Right lobe of liver (tissue), 6 donors: Measurements from ENCODE around the gene ARHGEF16. TPM values are rescaled to one million over a fixed set of nuclear protein-coding genes. Genes with fewer than 3 reads are reported as not detected.

Experiments
- ATAC-seq, 4 donors: fragments of 200-7000 bp; cut with Tn5 transposase; one replicate each; pipeline ENCODE4 v1.9.1; 2020; ENCODE audit warnings: mild to moderate bottlenecking in 4 of 4, moderate library complexity in 4 of 4
- DNase-seq, 3 donors: peaks; one replicate each; pipeline ENCODE4 v3.0.0-alpha.2; 2020
- H3K27ac ChIP-seq, 3 donors: fragments of 200-600 bp; one replicate each; pipeline ENCODE4 v1.8.0; 2022
- H3K27me3 ChIP-seq, 2 donors: fragments of 200-600 bp; one replicate each; pipeline ENCODE4 v1.8.0; 2022
- H3K36me3 ChIP-seq, 4 donors: fragments of 200-600 bp; sonication (generic) in 1 of 4; one replicate each; pipeline versions ENCODE4 v1.5.1 to v1.8.0; 2017 to 2022; ENCODE audit warnings: control low read depth in 1 of 4
- H3K4me1 ChIP-seq, 4 donors: fragments of 200-600 bp; sonication (generic) in 1 of 4; one replicate each; pipeline versions ENCODE4 v1.5.1 to v1.8.0; 2017 to 2022; ENCODE audit warnings: control low read depth in 1 of 4
- H3K4me3 ChIP-seq, 3 donors: fragments of 200-600 bp; one replicate each; pipeline ENCODE4 v1.8.0; 2022
- H3K9me3 ChIP-seq, 4 donors: fragments of 200-600 bp; sonication (generic) in 1 of 4; one replicate each; pipeline versions ENCODE4 v1.5.1 to v1.8.0; 2017 to 2022; ENCODE audit warnings: control low read depth in 1 of 4
- POLR2A ChIP-seq: fragments of 450-650 bp; IDR thresholded peaks from one replicate; pipeline ENCODE4 v1.6.1; 2017; ENCODE audit warnings: antibody characterized with exemption, mild to moderate bottlenecking
- WGBS: methylation state at CpG from one replicate; pipeline ENCODE4 v1.1.6; 2018; ENCODE audit warnings: low coverage, low lambda C conversion rate; ENCODE audit not compliant: insufficient coverage; ENCODE audit errors: missing lambda C conversion rate; 5-methylcytosine and 5-hydroxymethylcytosine counted together
- intact Hi-C, 2 donors: fragments of 100-400 bp; cut with DNase I; formaldehyde crosslinking; loops; one replicate each; pipeline versions ENCODE4 v1.11.2 to v1.14.1; 2022
- total RNA-seq, 6 experiments: library from RNA; depleted of rRNA in 2 of 6; stranded (reverse); fragments of >200 nt in 2 of 6; fragmentation: NEBNext Ultra II Directional in 3 of 6; extraction: Animal tissue kit (Norgen Biotek cat#: 25700) in 3 of 6; gene quantifications; one replicate each; pipeline versions ENCODE4 v1.1.0 to v1.2.4, GENCODE V29; 2016 to 2023
- TF ChIP-seq, protein P1 (sequence below), 4 donors: fragments of 200-600 bp in 3 of 4; fragments of 450-650 bp in 1 of 4; IDR thresholded peaks; one replicate each; pipeline versions ENCODE4 v1.5.1 to v1.8.0; 2016 to 2022; ENCODE audit warnings: antibody characterized with exemption in 4 of 4, mild to moderate bottlenecking in 2 of 4
- donor health status: DM: no; HTN: yes; CAD: no.
- donor health status: DM: no; HTN: no; CAD: no.
- donor health status: DM: no; HTN: no; CAD: no.
- donor health status: DM: no; HTN: yes; CAD: no.
- donor health status: DM: no; HTN: yes; CAD: no.

ARHGEF16 gene
- total RNA-seq, 6 experiments from 2014 or later = 2.1 to 16.3 (median 7.5) TPM

DNA sequence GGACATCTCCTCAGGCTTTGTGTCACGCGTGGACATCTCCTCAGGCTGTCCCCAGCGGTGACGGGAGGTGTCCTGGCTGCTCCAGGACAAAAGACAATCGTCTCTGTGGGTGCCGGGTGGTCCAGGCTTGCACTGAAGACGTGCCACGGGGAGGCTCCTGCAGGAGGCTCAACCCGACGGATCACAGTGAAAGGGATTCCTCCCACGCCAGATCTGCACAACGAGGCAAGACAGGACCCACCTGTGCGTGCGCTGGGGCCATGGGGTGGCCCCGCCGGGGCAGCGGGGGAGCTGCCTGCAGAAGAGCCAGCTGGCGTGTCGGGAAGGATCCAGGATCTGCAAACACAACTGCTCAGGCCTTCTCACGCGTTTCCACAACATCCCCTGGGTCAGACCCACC is 18.8 kb upstream of the ARHGEF16 start:
- 80% methylated on average over 3 of the region's 21 CpGs for WGBS
- Histone ChIP-seq H3K4me1 (no peaks in the 10 kb centered on the region), H3K9me3 (no peaks in the 10 kb centered on the region), H3K4me3 (no peak overlapping the region), H3K27ac (no peak overlapping the region), H3K36me3 (no peaks in the 10 kb centered on the region), H3K27me3 (no peaks in the 10 kb centered on the region)
- no peak for TF ChIP-seq POLR2A
- TF ChIP-seq, protein P1, sequence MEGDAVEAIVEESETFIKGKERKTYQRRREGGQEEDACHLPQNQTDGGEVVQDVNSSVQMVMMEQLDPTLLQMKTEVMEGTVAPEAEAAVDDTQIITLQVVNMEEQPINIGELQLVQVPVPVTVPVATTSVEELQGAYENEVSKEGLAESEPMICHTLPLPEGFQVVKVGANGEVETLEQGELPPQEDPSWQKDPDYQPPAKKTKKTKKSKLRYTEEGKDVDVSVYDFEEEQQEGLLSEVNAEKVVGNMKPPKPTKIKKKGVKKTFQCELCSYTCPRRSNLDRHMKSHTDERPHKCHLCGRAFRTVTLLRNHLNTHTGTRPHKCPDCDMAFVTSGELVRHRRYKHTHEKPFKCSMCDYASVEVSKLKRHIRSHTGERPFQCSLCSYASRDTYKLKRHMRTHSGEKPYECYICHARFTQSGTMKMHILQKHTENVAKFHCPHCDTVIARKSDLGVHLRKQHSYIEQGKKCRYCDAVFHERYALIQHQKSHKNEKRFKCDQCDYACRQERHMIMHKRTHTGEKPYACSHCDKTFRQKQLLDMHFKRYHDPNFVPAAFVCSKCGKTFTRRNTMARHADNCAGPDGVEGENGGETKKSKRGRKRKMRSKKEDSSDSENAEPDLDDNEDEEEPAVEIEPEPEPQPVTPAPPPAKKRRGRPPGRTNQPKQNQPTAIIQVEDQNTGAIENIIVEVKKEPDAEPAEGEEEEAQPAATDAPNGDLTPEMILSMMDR (IDR thresholded peaks at IDR 0.05) = no peak
- peak in 1 of 3 donors; percentile 11 for DNase-seq
- intact Hi-C loops = no loop called here
- no peak for ATAC-seq

DNA sequence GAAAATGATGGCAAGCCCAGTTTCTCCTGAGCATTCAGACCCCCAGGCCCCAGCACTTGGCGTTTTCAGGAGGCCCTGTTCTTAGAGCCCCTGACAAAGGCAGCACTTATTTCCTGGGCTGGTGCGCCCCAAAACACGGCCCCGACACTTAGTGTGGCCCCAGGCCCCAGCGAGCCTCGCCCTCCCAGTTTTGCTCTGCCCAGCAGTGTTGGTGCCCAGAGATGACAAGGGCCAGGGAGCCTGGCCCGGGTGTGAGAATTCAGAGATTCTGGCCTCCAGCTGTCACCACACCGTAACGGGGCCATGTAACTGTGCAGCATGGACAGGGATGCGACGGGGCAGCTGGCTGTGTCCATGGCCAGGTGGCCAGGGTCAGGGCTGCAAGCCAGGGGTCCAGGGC is 18.0 kb upstream of the ARHGEF16 start:
- Histone ChIP-seq H3K9me3 (no peaks in the 10 kb centered on the region), H3K27ac (no peak overlapping the region), H3K27me3 (no peaks in the 10 kb centered on the region), H3K4me1 (no peaks in the 10 kb centered on the region), H3K4me3 (no peak overlapping the region), H3K36me3 (no peaks in the 10 kb centered on the region)
- DNase-seq (peak in 1 of 3 donors; percentile 14), ATAC-seq (no peak)
- TF ChIP-seq POLR2A = no peak
- TF ChIP-seq, protein P1 (IDR thresholded peaks at IDR 0.05) = no peak
- intact Hi-C loops = no loop called here
- WGBS = 61% methylated on average over 4 of the region's 11 CpGs

DNA sequence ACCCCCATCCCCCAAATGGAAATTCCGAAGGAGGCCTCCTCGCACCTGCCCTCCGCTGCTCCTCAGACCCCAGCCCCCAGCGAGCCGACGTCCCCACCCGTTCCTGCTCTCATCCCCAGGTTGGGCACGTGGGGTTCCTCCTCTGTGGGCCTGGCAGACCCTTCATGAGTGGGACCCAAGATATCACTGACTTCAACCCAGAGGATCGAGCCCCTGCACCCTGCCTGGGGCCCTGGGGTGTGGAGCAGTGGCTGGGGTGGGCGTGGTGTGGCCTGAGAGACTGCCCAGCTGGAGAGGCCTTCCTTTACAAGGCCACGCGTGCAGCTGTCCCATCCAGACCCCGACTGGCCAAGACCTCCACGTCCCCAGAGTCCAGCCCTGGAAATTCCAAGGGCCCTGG is 17.6 kb upstream of the ARHGEF16 start:
- Histone ChIP-seq H3K4me1 (no peaks in the 10 kb centered on the region), H3K36me3 (no peaks in the 10 kb centered on the region), H3K27ac (no peak overlapping the region), H3K9me3 (no peaks in the 10 kb centered on the region), H3K27me3 (no peaks in the 10 kb centered on the region), H3K4me3 (no peak overlapping the region)
- no peak for ATAC-seq
- DNase-seq = peak in 1 of 3 donors; percentile 12
- TF ChIP-seq POLR2A = no peak
- TF ChIP-seq, protein P1 (IDR thresholded peaks at IDR 0.05) = no peak
- WGBS = 63% methylated on average over 7 of the region's 14 CpGs
- intact Hi-C loops = no loop called here

DNA sequence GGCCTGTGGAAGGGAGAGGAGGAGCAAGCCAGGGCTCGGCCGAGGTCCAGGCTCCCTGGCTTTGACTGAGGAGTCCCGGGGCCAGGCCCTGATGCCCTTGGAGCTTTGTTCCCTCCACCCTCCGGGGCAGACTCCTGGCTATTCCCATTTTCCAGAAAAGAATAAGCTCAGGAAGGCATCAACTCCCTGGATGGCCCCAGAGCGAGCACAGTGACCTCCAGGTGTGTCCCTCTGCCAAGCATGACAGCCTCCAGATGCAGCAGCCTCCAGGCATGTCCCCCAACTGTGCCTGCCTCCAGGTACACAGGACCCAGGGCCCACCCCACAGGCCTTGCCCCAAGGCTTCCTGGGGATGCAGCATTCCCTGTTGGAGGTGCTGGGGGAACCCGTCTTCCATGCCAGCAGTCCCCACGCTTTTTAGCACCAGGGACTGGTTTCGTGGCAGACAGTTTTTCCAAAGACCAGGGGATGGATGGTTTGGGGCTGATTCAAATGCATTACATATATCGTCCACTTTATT is 15.7 kb upstream of the ARHGEF16 start:
- H3K27ac ChIP-seq = no peak overlapping the region
- WGBS = 59% methylated on average over 5 of the region's 9 CpGs
- no peaks in the 10 kb centered on the region for H3K36me3 ChIP-seq
- no peak for TF ChIP-seq POLR2A
- TF ChIP-seq, protein P1 (IDR thresholded peaks at IDR 0.05) = no peak
- no peaks in the 10 kb centered on the region for H3K27me3 ChIP-seq
- H3K4me3 ChIP-seq = no peak overlapping the region
- intact Hi-C loops = no loop called here
- no peaks in the 10 kb centered on the region for H3K4me1 ChIP-seq
- no peak for ATAC-seq
- no peaks in the 10 kb centered on the region for H3K9me3 ChIP-seq
- DNase-seq = peak in 1 of 3 donors; percentile 8
